ENCODE measurements around the gene LIPA. TPM values are rescaled to one million over a fixed set of nuclear protein-coding genes. Genes with fewer than 3 reads are reported as not detected.

LIPA gene
- total RNA-seq, 2 experiments from 2014 or later = 8.9 to 19.4 TPM

DNA sequence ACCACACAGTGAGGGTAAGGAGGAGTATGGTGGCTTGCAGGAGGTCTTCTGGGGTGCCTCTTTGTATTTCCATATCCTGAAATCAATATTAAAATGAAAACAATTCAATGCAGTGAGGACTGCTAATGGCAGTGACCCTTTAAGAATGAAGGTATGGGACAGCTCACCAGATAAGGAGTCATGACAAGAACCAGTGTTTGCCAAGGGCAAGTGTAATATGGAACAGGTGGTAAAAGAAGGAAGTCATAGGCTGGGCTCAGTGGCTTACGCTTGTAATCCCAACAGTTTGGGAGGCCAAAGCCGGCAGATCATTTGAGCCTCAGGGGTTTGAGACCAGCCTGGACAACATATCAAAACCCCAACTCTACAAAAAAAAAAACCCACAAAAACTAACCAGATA lies 20.0 kb upstream of the LIPA start:
- no peak for DNase-seq (ENCODE audit: low spot score)
- intact Hi-C loops (cut with micrococcal nuclease; ENCODE audit: unreplicated experiment) = no loop called here
- Histone ChIP-seq H3K36me3 (ENCODE audit: insufficient read depth, low read length) (no peaks in the 10 kb centered on the region), H3K4me2 (ENCODE audit: low read length) (no peak overlapping the region), H3K4me3 (ENCODE audit: low read depth, low read length, poor library complexity, severe bottlenecking) (no peak overlapping the region), H3K79me2 (ENCODE audit: insufficient read depth, low read depth, low read length) (no peaks in the 10 kb centered on the region), H3K4me1 (ENCODE audit: insufficient read depth, low read length, poor library complexity, severe bottlenecking) (no peaks in the 10 kb centered on the region), H4K20me1 (ENCODE audit: insufficient read depth, low read length) (no peaks in the 10 kb centered on the region), H3K9me2 (ENCODE audit: insufficient read depth, low read length) (no peaks in the 10 kb centered on the region), H3K27ac (ENCODE audit: low read depth, low read length, poor library complexity, severe bottlenecking) (no peak overlapping the region), H3K9me3 (ENCODE audit: low read length) (no peaks in the 10 kb centered on the region), H2AFZ (ENCODE audit: low read length) (no peak overlapping the region)
- no TSS peak for BruUV-seq (replicated peaks)
- no peak for TF ChIP-seq EZH2phosphoT487 (IDR thresholded peaks at IDR 0.05; ENCODE audit: borderline replicate concordance, low read depth, low read length)
- TF ChIP-seq CTCF (conservative IDR thresholded peaks at IDR 0.05; ENCODE audit: low read length) = no peak
- CTCF ChIA-PET (ENCODE audit: unreplicated experiment) = no interaction called here
- POLR2A ChIA-PET = no interaction called here

DNA sequence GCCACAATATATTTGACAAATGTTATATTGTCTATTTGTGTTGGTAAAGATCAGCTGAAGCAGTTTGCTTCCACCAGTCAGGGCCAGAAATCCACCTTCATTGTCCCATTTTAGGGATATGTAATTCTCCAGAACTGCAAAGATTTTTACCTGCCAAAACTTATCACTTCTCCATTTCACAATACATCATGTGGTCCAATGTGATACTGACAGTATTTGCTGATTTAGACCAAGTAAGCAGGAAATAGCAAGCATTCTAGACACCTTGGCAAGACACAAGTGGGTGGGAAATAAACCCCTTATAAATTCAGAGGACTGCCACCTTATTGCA lies 18.5 kb upstream of the LIPA start:
- Histone ChIP-seq H3K4me2 (ENCODE audit: low read length) (no peak overlapping the region), H2AFZ (ENCODE audit: low read length) (no peak overlapping the region), H3K9me2 (ENCODE audit: insufficient read depth, low read length) (no peaks in the 10 kb centered on the region), H4K20me1 (ENCODE audit: insufficient read depth, low read length) (no peaks in the 10 kb centered on the region), H3K9me3 (ENCODE audit: low read length) (no peaks in the 10 kb centered on the region), H3K27ac (ENCODE audit: low read depth, low read length, poor library complexity, severe bottlenecking) (no peak overlapping the region), H3K4me1 (ENCODE audit: insufficient read depth, low read length, poor library complexity, severe bottlenecking) (no peaks in the 10 kb centered on the region), H3K36me3 (ENCODE audit: insufficient read depth, low read length) (no peaks in the 10 kb centered on the region), H3K79me2 (ENCODE audit: insufficient read depth, low read depth, low read length) (no peaks in the 10 kb centered on the region), H3K4me3 (ENCODE audit: low read depth, low read length, poor library complexity, severe bottlenecking) (no peak overlapping the region)
- no peak for TF ChIP-seq CTCF (conservative IDR thresholded peaks at IDR 0.05; ENCODE audit: low read length)
- no peak for TF ChIP-seq EZH2phosphoT487 (IDR thresholded peaks at IDR 0.05; ENCODE audit: borderline replicate concordance, low read depth, low read length)
- no peak for DNase-seq (ENCODE audit: low spot score)
- no TSS peak for BruUV-seq (replicated peaks)
- CTCF ChIA-PET (ENCODE audit: unreplicated experiment) = no interaction called here
- intact Hi-C loops (cut with micrococcal nuclease; ENCODE audit: unreplicated experiment) = no loop called here
- POLR2A ChIA-PET = no interaction called here

DNA sequence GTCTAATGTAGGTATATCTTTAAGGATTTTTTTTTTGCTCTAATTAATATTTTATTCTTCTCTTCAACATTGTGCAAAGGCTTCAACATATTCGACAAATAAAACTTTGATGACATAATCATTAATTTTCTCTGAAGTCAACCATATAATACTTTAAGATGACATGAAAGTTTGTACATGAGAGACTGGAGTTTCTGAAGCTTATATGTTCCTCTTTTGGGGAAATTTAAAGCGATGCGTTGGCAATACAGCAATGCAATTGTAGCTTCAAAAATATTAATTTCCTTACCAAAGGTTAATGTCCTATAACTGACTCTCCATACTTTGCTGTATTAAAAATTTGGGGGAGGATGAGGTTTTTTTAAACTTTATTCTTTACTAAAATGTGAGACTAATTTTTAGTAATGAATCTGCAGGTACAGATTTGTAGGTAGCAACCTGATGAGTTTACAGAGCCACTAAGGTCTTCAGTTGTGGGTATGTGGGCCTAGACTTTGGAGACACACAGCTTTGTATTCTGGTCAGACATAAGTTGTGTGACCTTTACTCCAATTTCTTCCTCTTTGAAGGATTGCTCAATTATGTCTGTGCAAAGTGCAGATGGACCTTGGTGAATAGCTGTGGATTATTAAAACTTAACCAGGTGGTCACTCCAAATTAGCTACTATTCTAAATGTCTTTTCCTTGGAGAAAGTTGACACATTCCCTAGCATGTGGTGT lies 18.0 kb upstream of the LIPA start:
- TF ChIP-seq CTCF (conservative IDR thresholded peaks at IDR 0.05; ENCODE audit: low read length) (no peak), EZH2phosphoT487 (IDR thresholded peaks at IDR 0.05; ENCODE audit: borderline replicate concordance, low read depth, low read length) (no peak)
- no peak overlapping the region for H3K27ac ChIP-seq (ENCODE audit: low read depth, low read length, poor library complexity, severe bottlenecking)
- BruUV-seq (replicated peaks) = no TSS peak

More for the DNA sequence above, 18.0 kb upstream of the LIPA start:
- no peaks in the 10 kb centered on the region for H3K9me2 ChIP-seq (ENCODE audit: insufficient read depth, low read length)
- no peaks in the 10 kb centered on the region for H3K79me2 ChIP-seq (ENCODE audit: insufficient read depth, low read depth, low read length)
- H3K36me3 ChIP-seq (ENCODE audit: insufficient read depth, low read length) = no peaks in the 10 kb centered on the region
- ChIA-PET POLR2A (interaction anchor here (0.6 kb wide), 2 partner anchors 21 to 1455 kb away, joined by 3 to 4 read pairs; no protein-coding TSS in a partner anchor), CTCF (ENCODE audit: unreplicated experiment) (no interaction called here)
- no peak overlapping the region for H3K4me3 ChIP-seq (ENCODE audit: low read depth, low read length, poor library complexity, severe bottlenecking)
- no peaks in the 10 kb centered on the region for H3K9me3 ChIP-seq (ENCODE audit: low read length)
- H4K20me1 ChIP-seq (ENCODE audit: insufficient read depth, low read length) = no peaks in the 10 kb centered on the region
- no peak overlapping the region for H3K4me2 ChIP-seq (ENCODE audit: low read length)
- H3K4me1 ChIP-seq (ENCODE audit: insufficient read depth, low read length, poor library complexity, severe bottlenecking) = no peaks in the 10 kb centered on the region
- DNase-seq (ENCODE audit: low spot score) = no peak
- no peak overlapping the region for H2AFZ ChIP-seq (ENCODE audit: low read length)
- intact Hi-C loops (cut with micrococcal nuclease; ENCODE audit: unreplicated experiment) = no loop called here
